Stimulated activated CD4-positive, alpha-beta T cell treated with anti-CD3 and anti-CD28 coated beads, TNF-alpha, amount 100 ng/mL, for 4 hours (primary cell): Measurements from ENCODE around the gene KRT16.
"Not testable (repeated sequence)": the region's sequence is repeated elsewhere in the genome, so short reads cannot be mapped to it uniquely, and the experiment has no call there.

Source experiments
- DNase-seq, 3 experiments: peaks; one replicate each; pipeline ENCODE4 v3.0.0-alpha.2; 2020; ENCODE audit warnings: low read depth in 3 of 3

KRT16 gene

GRCh38 chr17:41647940-41648410 is 35.4 kb upstream of the KRT16 start:
- peak; percentile 74 to 86 (median 79) for DNase-seq

- no peak for DNase-seq
These were observed 34.7 kb upstream of the KRT16 start for GRCh38 chr17:41647038-41647813.

GRCh38 chr17:41642252-41643156 is 29.9 kb upstream of the KRT16 start:
- DNase-seq = no peak

- DNase-seq = not testable (repeated sequence)
These were observed 28.0 kb upstream of the KRT16 start for GRCh38 chr17:41640596-41640995.

GRCh38 chr17:41639492-41640473 is 27.2 kb upstream of the KRT16 start:
- DNase-seq = no peak

GRCh38 chr17:41638941-41639340 is 26.4 kb upstream of the KRT16 start:
- DNase-seq = no peak

- DNase-seq = no peak
These were observed 25.6 kb upstream of the KRT16 start for GRCh38 chr17:41638194-41638593.

- no peak for DNase-seq
These were observed 24.1 kb upstream of the KRT16 start for GRCh38 chr17:41636652-41637051.

- DNase-seq = no peak
These were observed 22.8 kb upstream of the KRT16 start for GRCh38 chr17:41635121-41636097.

GRCh38 chr17:41634639-41635038 is 22.1 kb upstream of the KRT16 start:
- DNase-seq = no peak

- no peak for DNase-seq
These were observed 21.1 kb upstream of the KRT16 start for GRCh38 chr17:41633556-41634199.

- no peak for DNase-seq
These were observed 20.0 kb upstream of the KRT16 start for GRCh38 chr17:41632482-41633105.

- no peak for DNase-seq
These were observed 19.3 kb upstream of the KRT16 start for GRCh38 chr17:41631898-41632285.

GRCh38 chr17:41631025-41631897 is 18.7 kb upstream of the KRT16 start:
- DNase-seq = no peak

- DNase-seq = no peak
These were observed 17.5 kb upstream of the KRT16 start for GRCh38 chr17:41629826-41630670.

GRCh38 chr17:41629316-41629715 is 16.7 kb upstream of the KRT16 start:
- DNase-seq = no peak

GRCh38 chr17:41628621-41629255 is 16.2 kb upstream of the KRT16 start:
- DNase-seq = not testable (repeated sequence)
